ENCODE measurements around the gene FSD1. TPM values are rescaled to one million over a fixed set of nuclear protein-coding genes. Genes with fewer than 3 reads are reported as not detected.

The FSD1 gene
- total RNA-seq, 1 donor from 2014 or later = 26.3 TPM

GRCh38 chr19:4352701-4353121, 48.3 kb downstream of the FSD1 start:
- H3K27ac Mint-ChIP-seq = peak overlapping the region; percentile 61
- no peaks in the 10 kb centered on the region for H3K9me3 Mint-ChIP-seq
- no peak for DNase-seq (ENCODE audit: extremely low spot score, unreplicated experiment)

GRCh38 chr19:4354282-4354681, 49.9 kb downstream of the FSD1 start:
- Mint-ChIP-seq H3K4me3 (no peak overlapping the region), H3K27ac (no peak overlapping the region), H3K27me3 (no peaks in the 10 kb centered on the region), H3K4me1 (ENCODE audit: unreplicated experiment) (no peaks in the 10 kb centered on the region), H3K9me3 (no peaks in the 10 kb centered on the region), H3K36me3 (no peaks in the 10 kb centered on the region)
- TF ChIP-seq, protein P1, sequence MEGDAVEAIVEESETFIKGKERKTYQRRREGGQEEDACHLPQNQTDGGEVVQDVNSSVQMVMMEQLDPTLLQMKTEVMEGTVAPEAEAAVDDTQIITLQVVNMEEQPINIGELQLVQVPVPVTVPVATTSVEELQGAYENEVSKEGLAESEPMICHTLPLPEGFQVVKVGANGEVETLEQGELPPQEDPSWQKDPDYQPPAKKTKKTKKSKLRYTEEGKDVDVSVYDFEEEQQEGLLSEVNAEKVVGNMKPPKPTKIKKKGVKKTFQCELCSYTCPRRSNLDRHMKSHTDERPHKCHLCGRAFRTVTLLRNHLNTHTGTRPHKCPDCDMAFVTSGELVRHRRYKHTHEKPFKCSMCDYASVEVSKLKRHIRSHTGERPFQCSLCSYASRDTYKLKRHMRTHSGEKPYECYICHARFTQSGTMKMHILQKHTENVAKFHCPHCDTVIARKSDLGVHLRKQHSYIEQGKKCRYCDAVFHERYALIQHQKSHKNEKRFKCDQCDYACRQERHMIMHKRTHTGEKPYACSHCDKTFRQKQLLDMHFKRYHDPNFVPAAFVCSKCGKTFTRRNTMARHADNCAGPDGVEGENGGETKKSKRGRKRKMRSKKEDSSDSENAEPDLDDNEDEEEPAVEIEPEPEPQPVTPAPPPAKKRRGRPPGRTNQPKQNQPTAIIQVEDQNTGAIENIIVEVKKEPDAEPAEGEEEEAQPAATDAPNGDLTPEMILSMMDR (conservative IDR thresholded peaks at IDR 0.05) = no peak
- no peak for DNase-seq (ENCODE audit: extremely low spot score, unreplicated experiment)

More at GRCh38 chr19:4352701-4353121, 48.3 kb downstream of the FSD1 start:
- Mint-ChIP-seq H3K4me1 (ENCODE audit: unreplicated experiment) (no peaks in the 10 kb centered on the region), H3K27me3 (no peaks in the 10 kb centered on the region), H3K4me3 (no peak overlapping the region), H3K36me3 (no peaks in the 10 kb centered on the region)
- TF ChIP-seq, protein P1 (conservative IDR thresholded peaks at IDR 0.05) = peak; percentile 97

DNA sequence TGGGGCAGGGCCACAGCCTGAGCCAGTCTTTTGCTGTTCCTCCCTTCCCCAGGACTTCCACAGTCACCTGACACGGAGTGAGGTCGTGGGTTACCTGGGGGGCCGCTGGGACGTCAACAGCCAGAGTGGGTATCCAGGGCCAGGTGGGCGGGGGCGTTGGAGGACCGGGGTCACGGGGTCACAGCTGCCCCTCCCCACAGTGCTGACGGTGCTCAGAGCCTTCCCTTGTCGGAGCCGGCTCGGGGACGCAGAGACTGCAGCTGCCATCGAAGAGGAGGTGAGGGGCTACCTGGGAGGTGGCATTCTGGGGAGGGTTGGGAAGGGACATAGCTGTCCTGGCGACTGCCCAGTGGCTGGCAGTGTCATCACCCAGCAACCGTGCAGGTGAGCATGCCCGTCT, 50.5 kb downstream of the FSD1 start:
- Mint-ChIP-seq H3K4me1 (ENCODE audit: unreplicated experiment) (no peaks in the 10 kb centered on the region), H3K27ac (no peak overlapping the region), H3K36me3 (no peaks in the 10 kb centered on the region), H3K4me3 (no peak overlapping the region), H3K27me3 (no peaks in the 10 kb centered on the region), H3K9me3 (no peaks in the 10 kb centered on the region)
- no peak for DNase-seq (ENCODE audit: extremely low spot score, unreplicated experiment)
- TF ChIP-seq, protein P1 (conservative IDR thresholded peaks at IDR 0.05) = no peak

- Mint-ChIP-seq H3K36me3 (no peaks in the 10 kb centered on the region), H3K27ac (no peak overlapping the region), H3K4me1 (ENCODE audit: unreplicated experiment) (no peaks in the 10 kb centered on the region), H3K27me3 (no peaks in the 10 kb centered on the region), H3K4me3 (no peak overlapping the region), H3K9me3 (no peaks in the 10 kb centered on the region)
- no peak for DNase-seq (ENCODE audit: extremely low spot score, unreplicated experiment)
- TF ChIP-seq, protein P1 (conservative IDR thresholded peaks at IDR 0.05) = no peak
These were observed 52.8 kb downstream of the FSD1 start for GRCh38 chr19:4357095-4357797.

DNA sequence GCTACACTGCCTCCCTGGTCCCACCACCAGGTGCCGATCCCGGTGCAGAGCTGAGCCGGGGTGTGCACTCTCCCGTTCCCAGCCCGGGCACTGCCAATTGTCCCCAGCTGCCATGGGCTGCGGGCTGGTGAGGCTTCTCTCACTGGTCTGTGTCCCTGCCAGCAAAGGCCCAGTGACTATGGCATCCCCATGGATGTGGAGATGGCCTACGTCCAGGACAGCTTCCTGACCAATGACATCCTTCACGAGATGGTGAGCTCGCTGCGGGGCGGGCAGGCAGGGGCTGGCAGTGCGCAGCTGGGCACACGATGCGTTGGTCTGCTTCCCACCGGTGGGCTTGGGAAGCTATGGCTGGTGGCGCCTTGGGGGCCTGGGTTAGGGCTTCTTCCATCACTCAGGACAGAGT, 53.5 kb downstream of the FSD1 start:
- TF ChIP-seq, protein P1 (conservative IDR thresholded peaks at IDR 0.05) = no peak
- Mint-ChIP-seq H3K9me3 (no peaks in the 10 kb centered on the region), H3K4me3 (no peak overlapping the region), H3K4me1 (ENCODE audit: unreplicated experiment) (no peaks in the 10 kb centered on the region), H3K27me3 (no peaks in the 10 kb centered on the region), H3K36me3 (no peaks in the 10 kb centered on the region), H3K27ac (no peak overlapping the region)
- DNase-seq (ENCODE audit: extremely low spot score, unreplicated experiment) = no peak
